IPS DF 6.9 (cell line): Measurements from ENCODE around the gene KLHL29.

Source experiments
- DNase-seq: peaks from one replicate; pipeline ENCODE4 v3.0.0-alpha.2; 2013; ENCODE audit warnings: low read depth, low spot score
- H3K27ac ChIP-seq: one replicate; pipeline ENCODE4 v1.5.1; 2013; ENCODE audit warnings: low read length, control low read depth
- H3K27me3 ChIP-seq: 2 replicates; pipeline ENCODE4 v1.6.1; 2013; ENCODE audit warnings: mild to moderate bottlenecking, low read length; ENCODE audit not compliant: control insufficient read depth, insufficient read depth
- H3K36me3 ChIP-seq: 2 replicates; pipeline ENCODE4 v1.6.1; 2013; ENCODE audit warnings: low read length; ENCODE audit not compliant: control insufficient read depth, insufficient read depth
- H3K4me1 ChIP-seq: 2 replicates; pipeline ENCODE4 v1.6.1; 2013; ENCODE audit warnings: low read length; ENCODE audit not compliant: control insufficient read depth, insufficient read depth
- H3K4me3 ChIP-seq: 2 replicates; pipeline ENCODE4 v1.5.1; 2013; ENCODE audit warnings: mild to moderate bottlenecking, low read length
- H3K9me3 ChIP-seq: 2 replicates; pipeline ENCODE4 v1.6.1; 2013; ENCODE audit warnings: low read length, inconsistent platforms; ENCODE audit not compliant: control insufficient read depth, insufficient read depth
- WGBS: extraction: QIAGEN DNeasy Blood & Tissue Kit; methylation state at CpG from one replicate; pipeline ENCODE4 v1.1.7; 2013; ENCODE audit warnings: mixed read lengths, missing lambda C conversion rate; ENCODE audit not compliant: insufficient read length, insufficient coverage; 5-methylcytosine and 5-hydroxymethylcytosine counted together

Gene KLHL29

DNA sequence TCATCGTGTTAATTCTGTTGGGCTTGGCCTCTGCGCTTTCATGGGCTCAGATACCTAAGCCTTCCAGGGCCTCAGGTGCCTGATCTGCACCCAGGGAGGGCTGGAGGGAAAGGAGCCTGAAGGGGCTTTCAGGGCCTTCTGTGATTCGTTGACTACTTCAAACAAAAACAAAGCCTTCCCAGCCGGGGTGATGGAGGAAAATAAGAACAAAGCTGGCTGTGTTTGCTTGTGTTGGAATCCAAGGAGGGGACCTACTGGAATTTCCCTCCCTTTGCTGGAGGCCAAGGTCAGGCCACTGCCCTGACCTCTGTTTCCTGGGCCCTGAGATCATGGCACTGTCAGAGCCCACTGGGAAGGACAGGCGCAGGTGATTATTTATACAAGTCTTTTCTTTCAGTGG lies 135.3 kb downstream of the KLHL29 start:
- Histone ChIP-seq H3K4me3 (no peak overlapping the region), H3K36me3 (no peaks in the 10 kb centered on the region), H3K9me3 (no peaks in the 10 kb centered on the region), H3K4me1 (peaks cover 8% of the 10 kb centered on the region), H3K27ac (no peak overlapping the region), H3K27me3 (no peaks in the 10 kb centered on the region)
- no CpG with 5 or more reads among the region's 5 CpGs for WGBS
- no peak for DNase-seq

DNA sequence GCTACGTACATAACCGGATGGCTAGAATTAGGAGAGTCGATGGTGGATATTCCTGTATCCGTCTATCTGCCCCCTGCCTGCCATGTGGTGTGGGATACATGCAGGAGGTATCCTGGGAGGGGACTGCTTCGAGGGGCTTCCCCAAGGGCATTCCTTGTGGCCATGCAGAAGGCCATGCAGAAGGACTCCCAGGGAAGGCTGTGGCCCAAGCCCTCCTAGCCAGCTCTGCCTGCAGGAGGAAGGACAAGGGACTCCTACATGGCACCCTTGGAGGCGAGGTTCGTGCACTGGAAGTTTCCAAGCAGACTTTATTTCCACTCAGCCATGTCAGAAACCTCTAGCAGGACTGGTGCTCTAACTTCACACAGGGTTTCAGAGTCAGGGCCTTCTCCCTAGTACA lies 136.1 kb downstream of the KLHL29 start:
- no peaks in the 10 kb centered on the region for H3K36me3 ChIP-seq
- no peaks in the 10 kb centered on the region for H3K9me3 ChIP-seq
- DNase-seq = no peak
- H3K27ac ChIP-seq = no peak overlapping the region
- no CpG with 5 or more reads among the region's 7 CpGs for WGBS
- peaks cover 8% of the 10 kb centered on the region for H3K4me1 ChIP-seq
- H3K27me3 ChIP-seq = no peaks in the 10 kb centered on the region
- no peak overlapping the region for H3K4me3 ChIP-seq

DNA sequence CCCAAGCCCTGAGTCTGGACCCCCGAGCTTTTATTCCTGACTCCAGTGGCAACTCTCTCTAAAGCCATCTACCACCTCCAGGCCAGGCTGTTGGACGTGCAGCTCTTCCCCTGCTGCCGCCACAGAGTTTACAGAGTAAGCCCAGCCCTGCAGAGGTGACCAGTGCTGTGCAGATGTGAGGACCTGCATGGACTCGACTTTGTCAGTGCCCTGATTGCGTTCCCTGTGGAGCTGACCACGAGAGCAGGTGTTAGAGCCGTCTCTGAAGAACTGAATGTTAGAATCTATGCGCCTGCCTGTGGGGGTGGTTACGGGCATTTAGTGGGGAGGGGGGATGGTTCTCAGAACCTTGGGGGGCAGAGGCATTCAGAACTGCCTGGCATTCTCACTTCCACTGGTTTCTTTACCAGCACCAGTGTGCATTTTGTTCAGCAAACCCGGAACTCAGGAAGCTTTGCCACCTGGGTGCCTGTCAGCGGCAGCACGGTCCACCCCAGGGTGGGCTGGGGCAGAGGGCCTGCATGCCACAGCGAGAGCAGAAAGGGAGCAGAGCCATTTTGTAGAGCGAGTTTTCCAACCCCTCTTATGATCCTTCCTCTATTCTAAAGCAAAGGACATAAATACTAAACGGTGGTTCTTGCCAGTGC lies 137.9 kb downstream of the KLHL29 start:
- no peaks in the 10 kb centered on the region for H3K9me3 ChIP-seq
- H3K27me3 ChIP-seq = no peaks in the 10 kb centered on the region
- no peak overlapping the region for H3K4me3 ChIP-seq
- no peaks in the 10 kb centered on the region for H3K36me3 ChIP-seq
- no peak for DNase-seq
- H3K4me1 ChIP-seq = peaks cover 8% of the 10 kb centered on the region
- no CpG with 5 or more reads among the region's 15 CpGs for WGBS
- no peak overlapping the region for H3K27ac ChIP-seq

DNA sequence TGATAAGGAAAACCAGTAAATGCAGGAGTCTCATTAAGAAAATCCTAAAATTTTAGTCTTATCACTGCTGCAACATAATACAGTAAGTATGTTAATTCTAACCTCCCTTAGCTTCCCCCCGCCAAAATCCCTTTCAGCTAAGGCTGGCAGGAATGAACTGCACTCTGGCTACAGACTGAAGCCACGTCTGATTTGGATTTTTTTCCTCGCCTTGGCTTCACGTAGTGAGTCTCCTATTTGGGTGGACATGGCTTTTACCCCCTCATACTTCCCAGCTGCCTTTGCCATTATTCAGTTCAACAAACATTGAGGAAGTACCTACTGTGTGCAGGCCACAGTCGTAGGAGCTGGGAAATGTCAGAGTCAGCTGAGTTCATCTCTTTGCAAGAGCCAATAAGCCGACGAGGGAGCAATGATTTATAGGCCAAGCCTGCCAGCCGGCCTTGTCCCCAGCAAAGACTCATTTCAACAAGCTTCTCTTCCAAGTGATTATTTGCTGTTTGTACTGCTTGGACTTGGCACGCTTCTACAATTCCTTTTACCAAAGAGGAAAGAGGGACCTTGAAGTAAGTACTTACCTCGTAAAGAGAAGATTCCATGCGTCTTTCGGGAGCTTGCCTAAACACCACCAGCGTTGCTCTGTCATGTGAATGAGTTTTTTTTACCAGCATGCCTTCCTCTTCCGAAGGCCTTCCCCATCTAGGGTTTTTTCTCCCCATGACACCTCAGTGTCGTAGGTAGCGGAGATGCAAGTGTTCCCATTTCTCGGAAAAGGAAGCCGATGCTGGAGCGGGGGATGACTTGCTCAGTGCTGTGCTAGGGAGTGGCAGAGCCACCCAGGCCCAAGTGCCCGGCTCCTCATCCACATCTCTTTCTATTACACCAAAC lies 138.6 kb downstream of the KLHL29 start:
- no peaks in the 10 kb centered on the region for H3K9me3 ChIP-seq
- H3K27ac ChIP-seq = no peak overlapping the region
- no peaks in the 10 kb centered on the region for H3K27me3 ChIP-seq
- H3K4me1 ChIP-seq = peaks cover 8% of the 10 kb centered on the region
- no peak overlapping the region for H3K4me3 ChIP-seq
- WGBS = no CpG with 5 or more reads among the region's 20 CpGs
- DNase-seq = no peak
- no peaks in the 10 kb centered on the region for H3K36me3 ChIP-seq

DNA sequence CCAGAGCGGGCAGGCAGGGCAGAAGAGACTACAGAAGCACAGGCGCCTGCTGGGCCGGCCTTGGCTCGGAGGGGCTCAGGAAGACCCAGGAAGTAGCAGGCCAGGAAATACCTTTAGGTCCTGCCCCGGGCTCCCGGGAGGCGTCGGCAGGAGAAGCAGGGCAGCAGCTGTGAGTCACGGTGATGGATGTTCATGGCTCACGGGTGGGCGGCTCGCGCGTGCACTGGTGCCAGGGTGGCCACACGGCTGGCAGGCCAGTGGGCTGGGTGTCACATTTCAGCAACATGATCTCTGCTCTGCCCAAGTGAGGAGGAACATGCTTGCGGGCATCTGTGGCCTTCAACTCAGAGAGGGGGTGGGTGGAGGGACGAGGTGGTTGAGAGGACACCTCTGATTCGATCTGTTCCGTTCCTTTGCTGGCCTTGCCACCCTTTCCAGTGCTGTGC lies 139.3 kb downstream of the KLHL29 start:
- H3K4me3 ChIP-seq = no peak overlapping the region

GRCh38 chr2:23525137-23525765 lies 140.3 kb downstream of the KLHL29 start:
- Histone ChIP-seq H3K27me3 (no peaks in the 10 kb centered on the region), H3K4me1 (peaks cover 6% of the 10 kb centered on the region; the same call in 1 of the 2 replicates), H3K36me3 (no peaks in the 10 kb centered on the region), H3K27ac (no peak overlapping the region), H3K9me3 (no peaks in the 10 kb centered on the region), H3K4me3 (no peak overlapping the region)
- no CpG with 5 or more reads among the region's 16 CpGs for WGBS
- DNase-seq = no peak

More for the DNA sequence above, 139.3 kb downstream of the KLHL29 start:
- H3K4me1 ChIP-seq = peaks cover 8% of the 10 kb centered on the region
- DNase-seq = no peak
- H3K9me3 ChIP-seq = no peaks in the 10 kb centered on the region
- no CpG with 5 or more reads among the region's 19 CpGs for WGBS
- H3K36me3 ChIP-seq = no peaks in the 10 kb centered on the region
- H3K27me3 ChIP-seq = no peaks in the 10 kb centered on the region
- H3K27ac ChIP-seq = no peak overlapping the region

DNA sequence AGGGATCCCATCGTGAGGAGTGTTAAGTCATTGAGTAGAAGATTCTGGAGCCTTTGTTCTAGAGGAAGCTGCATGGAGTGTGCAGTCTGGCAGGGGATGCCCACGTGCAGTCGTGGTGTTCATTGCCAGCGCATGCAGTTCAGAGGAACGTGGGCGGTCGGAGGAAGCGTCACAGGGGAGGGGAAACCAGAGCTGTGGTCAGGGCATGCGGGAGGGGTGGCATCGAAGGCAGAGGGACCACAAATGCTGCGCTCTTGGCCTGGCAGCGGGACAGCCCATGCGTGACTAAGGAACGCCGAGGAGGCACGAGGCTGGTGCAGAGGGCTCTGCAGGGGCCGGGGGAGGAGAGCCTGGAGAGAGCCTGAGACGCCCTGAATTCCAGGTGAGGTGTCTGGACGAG lies 141.1 kb downstream of the KLHL29 start:
- Histone ChIP-seq H3K4me3 (no peak overlapping the region), H3K27ac (no peak overlapping the region), H3K27me3 (no peaks in the 10 kb centered on the region), H3K4me1 (peaks cover 6% of the 10 kb centered on the region; the same call in 1 of the 2 replicates), H3K36me3 (no peaks in the 10 kb centered on the region), H3K9me3 (no peaks in the 10 kb centered on the region)
- DNase-seq = no peak
- no CpG with 5 or more reads among the region's 19 CpGs for WGBS

DNA sequence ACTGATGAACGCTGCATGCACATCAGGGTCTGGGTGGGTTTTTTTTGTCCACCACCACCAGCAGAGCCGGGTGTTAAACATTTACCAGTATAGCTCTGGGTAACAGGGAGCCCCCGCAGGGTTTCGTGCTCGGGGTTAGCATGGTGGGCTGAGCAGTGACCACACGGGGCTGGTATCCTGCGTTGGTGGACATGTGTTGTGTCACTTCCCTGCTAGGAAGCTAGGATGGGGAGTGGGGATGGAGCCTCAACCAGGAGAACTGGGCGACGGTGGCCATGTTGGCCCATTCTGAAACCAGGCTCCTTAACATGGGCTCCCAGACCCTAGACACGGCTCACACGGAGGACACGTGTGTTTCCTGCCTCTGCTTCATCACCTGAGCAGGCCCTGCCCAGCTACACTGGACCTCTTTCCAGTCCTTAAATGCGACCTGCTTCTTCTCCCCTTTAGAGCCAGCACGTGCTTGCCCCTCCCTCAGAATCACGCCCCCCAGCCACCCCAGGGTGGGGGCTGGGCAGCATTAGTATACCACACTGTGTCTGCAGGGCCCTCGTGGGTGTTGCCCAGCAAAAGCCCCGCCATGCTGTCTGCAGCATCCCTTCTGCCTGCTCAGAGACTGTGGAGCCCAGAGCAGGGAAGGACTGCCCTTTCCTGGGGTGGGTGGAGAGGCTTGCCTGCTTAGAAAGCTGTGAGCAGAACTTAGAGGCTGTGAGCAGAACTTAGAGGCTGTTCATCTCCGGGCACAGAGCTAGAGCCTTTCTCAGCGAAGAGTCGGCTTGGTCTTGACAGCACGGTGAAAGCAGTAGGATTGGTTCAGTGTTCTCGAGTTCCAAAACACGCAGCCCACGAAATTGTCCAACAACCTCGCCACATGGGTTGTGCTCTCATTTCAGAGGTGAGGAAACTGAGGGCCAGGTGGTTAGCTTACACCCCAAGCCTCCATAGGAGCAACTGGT lies 142.1 kb downstream of the KLHL29 start:
- no CpG with 5 or more reads among the region's 25 CpGs for WGBS
- no peak for DNase-seq
- H3K27me3 ChIP-seq = no peaks in the 10 kb centered on the region
- no peaks in the 10 kb centered on the region for H3K9me3 ChIP-seq
- H3K36me3 ChIP-seq = no peaks in the 10 kb centered on the region
- no peak overlapping the region for H3K4me3 ChIP-seq
- no peak overlapping the region for H3K27ac ChIP-seq
- H3K4me1 ChIP-seq = peaks cover 6% of the 10 kb centered on the region; the same call in 1 of the 2 replicates

DNA sequence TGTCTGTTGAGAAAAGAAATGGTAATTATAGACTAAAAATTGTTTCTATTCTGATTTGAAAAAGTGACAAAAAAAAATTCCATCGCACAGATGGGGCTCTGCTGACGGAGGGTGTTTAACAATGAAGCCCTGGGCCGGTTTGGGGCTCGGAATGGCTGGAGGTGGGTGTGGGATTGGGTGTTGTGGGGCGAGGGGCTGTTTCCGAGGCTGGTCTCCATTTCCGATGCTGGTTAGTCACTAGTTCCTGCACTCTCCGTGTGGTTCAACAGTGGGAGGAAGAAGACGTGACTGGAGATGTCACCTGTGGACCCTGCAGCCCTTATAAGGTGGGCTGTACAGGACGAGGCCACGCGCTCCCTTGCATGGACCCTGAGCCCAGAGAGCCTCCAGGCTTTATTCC lies 143.2 kb downstream of the KLHL29 start:
- H3K4me3 ChIP-seq = no peak overlapping the region

More for the DNA sequence above, 143.2 kb downstream of the KLHL29 start:
- Histone ChIP-seq H3K27me3 (no peaks in the 10 kb centered on the region), H3K4me1 (peaks cover 9% of the 10 kb centered on the region; the same call in 1 of the 2 replicates), H3K36me3 (no peaks in the 10 kb centered on the region), H3K9me3 (no peaks in the 10 kb centered on the region), H3K27ac (no peak overlapping the region)
- no peak for DNase-seq
- no CpG with 5 or more reads among the region's 12 CpGs for WGBS
